ENCODE data around the gene GBP6.

DNA sequence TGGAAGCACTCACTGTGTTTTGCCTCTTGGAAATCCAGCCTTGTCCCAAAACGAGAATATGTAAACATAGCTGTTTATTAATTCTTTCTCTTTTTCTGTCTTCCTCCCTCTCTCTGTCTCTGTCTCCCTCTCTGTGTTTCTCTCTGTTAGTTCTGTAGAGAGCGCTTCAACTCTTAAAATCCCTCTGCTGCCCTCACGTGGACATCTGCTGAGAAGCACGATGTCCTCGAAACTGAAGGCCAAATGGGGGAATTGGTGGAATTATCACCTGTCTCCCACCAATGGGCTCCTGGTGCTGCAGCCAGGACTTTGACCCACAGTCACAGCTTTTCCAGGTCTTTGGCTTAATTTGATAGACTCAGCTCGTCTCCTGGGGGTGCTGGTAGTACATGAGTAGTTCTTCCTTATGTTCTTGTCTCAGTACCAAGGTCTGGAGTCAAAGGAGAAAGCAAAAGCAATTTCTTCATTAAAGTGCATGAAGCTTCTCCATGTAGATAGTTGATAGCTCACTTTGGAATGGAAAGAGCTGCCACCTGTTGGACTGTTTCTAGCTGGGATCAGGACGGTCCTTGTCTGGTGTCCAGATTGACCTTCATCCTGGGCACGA, 5.5 kb upstream of the GBP6 start:
- TF ChIP-seq POLR2A (IDR thresholded peaks at IDR 0.05; ENCODE audit: low read length) (no peak), GATA1 (IDR thresholded peaks at IDR 0.05; ENCODE audit: low read depth, low read length) (no peak)

Measured in erythroblast (primary cell).